HCT116 (cell line): ENCODE results near the gene RASSF9. TPM values are rescaled to one million over a fixed set of nuclear protein-coding genes. Genes with fewer than 3 reads are reported as not detected.

Experiments used
- ATAC-seq: fragments of 200-7000 bp; cut with Tn5 transposase; 2 replicates; pipeline ENCODE4 v1.9.1; 2020; ENCODE audit warnings: mild to moderate bottlenecking, moderate library complexity
- BruUV-seq: library from RNA; stranded (reverse); fragments of 400-500 nt; replicated peaks from 2 replicates; lab custom pipeline; 2021; lab: Mats Ljungman, UMichigan
- CTCF ChIA-PET: fragments of 300-600 bp; sonication (Branson Sonifier 250); formaldehyde crosslinking; loops from one replicate; lab custom pipeline; 2021; ENCODE audit warnings: antibody characterized with exemption; lab: Charles Lee
- POLR2A ChIA-PET: fragments of 300-600, 350-600 bp; sonication (Branson Sonifier 250); formaldehyde crosslinking; loops from one replicate; lab custom pipeline; 2021; ENCODE audit warnings: antibody characterized with exemption; lab: Charles Lee
- RAD21 ChIA-PET, 2 experiments: fragments of 300-600 bp; sonication (Branson Sonifier 250); formaldehyde crosslinking; loops; one replicate each; lab custom pipeline; 2023; ENCODE audit warnings: low total read pairs in 2 of 2; ENCODE audit not compliant: uncharacterized antibody in 2 of 2, unreplicated experiment in 2 of 2, low non-redundant PET in 1 of 2; lab: Charles Lee
- DNase-seq: peaks from one replicate; pipeline ENCODE4 v3.0.0-alpha.2; 2010; ENCODE audit warnings: low read depth, low spot score
- H2AFZ ChIP-seq: fragments of 200-600 bp; shearing (Covaris generic), sonication (generic); 2 replicates; pipeline ENCODE4 v1.6.1; 2017; ENCODE audit warnings: low read depth, mixed run types, mixed read lengths, antibody characterized with exemption, low read length; ENCODE audit not compliant: poor library complexity, severe bottlenecking
- H3K27ac ChIP-seq: 2 replicates; pipeline ENCODE4 v1.5.1; 2012; ENCODE audit warnings: low read depth, low read length
- H3K27me3 ChIP-seq: fragments of 200-600 bp; sonication (generic); 2 replicates; pipeline ENCODE4 v1.6.1; 2016; ENCODE audit warnings: mixed run types, low read length, mixed read lengths; ENCODE audit not compliant: insufficient read depth
- H3K36me3 ChIP-seq, 2 experiments: fragments of 200-500 bp in 1 of 2; fragments of 200-600 bp in 1 of 2; sonication (Bioruptor generic) in 1 of 2; sonication (generic) in 1 of 2; 2 replicates each; pipeline versions ENCODE4 v1.5.1 to v1.6.1; 2014 to 2016; ENCODE audit warnings: low read length in 2 of 2, inconsistent platforms in 1 of 2, mixed read lengths in 1 of 2, mixed run types in 1 of 2; ENCODE audit not compliant: insufficient read depth in 2 of 2, control insufficient read depth in 1 of 2
- H3K4me1 ChIP-seq, 2 experiments: fragments of 200-600 bp in 1 of 2; sonication (generic) in 1 of 2; 2 replicates each; pipeline versions ENCODE4 v1.5.1 to v1.6.1; 2012 to 2017; ENCODE audit warnings: low read length in 2 of 2, inconsistent platforms in 1 of 2, mild to moderate bottlenecking in 1 of 2, mixed read lengths in 1 of 2, mixed run types in 1 of 2, moderate library complexity in 1 of 2; ENCODE audit not compliant: insufficient read depth in 2 of 2, control insufficient read depth in 1 of 2
- H3K4me2 ChIP-seq: fragments of 200-600 bp; sonication (generic); 2 replicates; pipeline ENCODE4 v1.6.1; 2017; ENCODE audit warnings: mixed run types, low read length, mixed read lengths
- H3K4me3 ChIP-seq, 2 experiments: fragments of 200-600 bp in 1 of 2; sonication (generic) in 1 of 2; replicated peaks in 1 of 2; 2 replicates each; pipeline ENCODE4 v1.5.1; 2011 to 2016; ENCODE audit warnings: low read length in 2 of 2, control low read depth in 1 of 2, low read depth in 1 of 2, mild to moderate bottlenecking in 1 of 2, mixed read lengths in 1 of 2, mixed run types in 1 of 2
- H3K79me2 ChIP-seq: fragments of 200-600 bp; sonication (generic); 2 replicates; pipeline ENCODE4 v1.6.1; 2017; ENCODE audit warnings: mild to moderate bottlenecking, mixed run types, low read length, moderate library complexity, mixed read lengths; ENCODE audit not compliant: insufficient read depth
- H3K9ac ChIP-seq: fragments of 200-600 bp; sonication (generic); 2 replicates; pipeline ENCODE4 v1.6.1; 2016; ENCODE audit warnings: low read length, mixed read lengths
- H3K9me2 ChIP-seq: fragments of 200-600 bp; sonication (generic), shearing (Covaris generic); 2 replicates; pipeline ENCODE4 v1.6.1; 2017; ENCODE audit warnings: mixed run types, mild to moderate bottlenecking, moderate library complexity; ENCODE audit not compliant: insufficient read depth
- H3K9me3 ChIP-seq, 2 experiments: fragments of 200-500 bp in 1 of 2; fragments of 200-600 bp in 1 of 2; sonication (Bioruptor generic) in 1 of 2; sonication (generic) in 1 of 2; 2 replicates each; pipeline ENCODE4 v1.6.1; 2014 to 2017; ENCODE audit warnings: low read length in 2 of 2, mixed read lengths in 2 of 2, inconsistent platforms in 1 of 2, low read depth in 1 of 2, mild to moderate bottlenecking in 1 of 2, mixed run types in 1 of 2, moderate library complexity in 1 of 2; ENCODE audit not compliant: control insufficient read depth in 1 of 2, insufficient read depth in 1 of 2
- H4K20me1 ChIP-seq: fragments of 200-600 bp; sonication (generic), shearing (Covaris generic); 2 replicates; pipeline ENCODE4 v1.6.1; 2017; ENCODE audit warnings: mixed run types, mild to moderate bottlenecking, moderate library complexity; ENCODE audit not compliant: insufficient read depth
- CBX3 ChIP-seq: IDR thresholded peaks from 2 replicates; pipeline ENCODE4 v1.6.1; 2012; ENCODE audit warnings: low read depth
- CEBPB ChIP-seq: IDR thresholded peaks from 2 replicates; pipeline ENCODE4 v1.6.1; 2012; ENCODE audit warnings: low read depth
- EGR1 ChIP-seq: IDR thresholded peaks from 2 replicates; pipeline ENCODE4 v1.6.1; 2012; ENCODE audit warnings: low read depth
- FOSL1 ChIP-seq: IDR thresholded peaks from 2 replicates; pipeline ENCODE4 v1.6.1; 2012; ENCODE audit warnings: low read depth
- JUND ChIP-seq: IDR thresholded peaks from 2 replicates; pipeline ENCODE4 v1.6.1; 2012
- POLR2A ChIP-seq: IDR thresholded peaks from 2 replicates; pipeline ENCODE4 v1.7.0; 2011; ENCODE audit warnings: borderline replicate concordance; ENCODE audit not compliant: insufficient read depth, insufficient read length; ENCODE audit errors: extremely low read depth
- POLR2AphosphoS5 ChIP-seq: IDR thresholded peaks from 2 replicates; pipeline ENCODE4 v1.6.1; 2011; ENCODE audit warnings: mild to moderate bottlenecking, low read depth, low read length, moderate library complexity
- RAD21 ChIP-seq: IDR thresholded peaks from 2 replicates; pipeline ENCODE4 v1.6.1; 2012; ENCODE audit warnings: low read depth, mild to moderate bottlenecking
- SIN3A ChIP-seq: IDR thresholded peaks from 2 replicates; pipeline ENCODE4 v1.6.1; 2012; ENCODE audit warnings: low read depth
- SP1 ChIP-seq: IDR thresholded peaks from 2 replicates; pipeline ENCODE4 v1.6.1; 2012; ENCODE audit warnings: low read depth
- SRF ChIP-seq: IDR thresholded peaks from 2 replicates; pipeline ENCODE4 v1.6.1; 2012; ENCODE audit warnings: low read depth
- TCF7L2 ChIP-seq: IDR thresholded peaks from 2 replicates; pipeline ENCODE4 v1.7.0; 2011; ENCODE audit warnings: borderline replicate concordance, inconsistent platforms; ENCODE audit not compliant: insufficient read depth, insufficient read length; ENCODE audit errors: extremely low read depth
- YY1 ChIP-seq: IDR thresholded peaks from 2 replicates; pipeline ENCODE4 v1.6.1; 2011; ENCODE audit warnings: low read length, low read depth, moderate library complexity, mild to moderate bottlenecking; ENCODE audit not compliant: insufficient replicate concordance; ENCODE audit errors: extremely low read depth
- ZFX ChIP-seq: fragments of 450-650 bp; IDR thresholded peaks from 2 replicates; pipeline ENCODE4 v1.6.1; 2017
- ZNF274 ChIP-seq: fragments of 200-500 bp; sonication (Bioruptor generic); IDR thresholded peaks from 2 replicates; pipeline ENCODE4 v1.6.1; 2014; ENCODE audit warnings: mild to moderate bottlenecking, low read depth, low read length, inconsistent platforms
- intact Hi-C: fragments of 100-400 bp; cut with micrococcal nuclease; formaldehyde crosslinking; loops from 2 replicates; pipeline ENCODE4 v1.10.0; 2022
- total RNA-seq: library from RNA; stranded (reverse); gene quantifications from one replicate; pipeline ENCODE4 v1.2.1, GENCODE V29; 2021; ENCODE audit not compliant: unreplicated experiment
- TF ChIP-seq, protein P1 (sequence below): IDR thresholded peaks from 2 replicates; pipeline ENCODE4 v1.6.1; 2012
- TF ChIP-seq, protein P2 (sequence below), 3 experiments: fragments of 200-600 bp in 1 of 3; sonication (generic) in 1 of 3; IDR thresholded peaks in 2 of 3; conservative IDR thresholded peaks in 1 of 3; 2 replicates each; pipeline ENCODE4 v1.5.1; 2012 to 2017; ENCODE audit warnings: low read depth in 2 of 3, low read length in 2 of 3, antibody characterized with exemption in 1 of 3, borderline replicate concordance in 1 of 3, control low read depth in 1 of 3, mild to moderate bottlenecking in 1 of 3, mixed read lengths in 1 of 3, mixed run types in 1 of 3, moderate library complexity in 1 of 3; ENCODE audit not compliant: insufficient read depth in 1 of 3
- TF ChIP-seq, protein P3 (sequence below): IDR thresholded peaks from 2 replicates; pipeline ENCODE4 v1.6.1; 2012
- TF ChIP-seq, protein P4 (sequence below): IDR thresholded peaks from 2 replicates; pipeline ENCODE4 v1.6.1; 2011; ENCODE audit warnings: mild to moderate bottlenecking, low read length, moderate library complexity; ENCODE audit not compliant: insufficient replicate concordance; ENCODE audit errors: extremely low read depth
- TF ChIP-seq, protein P5 (sequence below): IDR thresholded peaks from 2 replicates; pipeline ENCODE4 v1.6.1; 2012; ENCODE audit warnings: low read depth

RASSF9 gene
- total RNA-seq, 1 experiment from 2014 or later: not detected

DNA sequence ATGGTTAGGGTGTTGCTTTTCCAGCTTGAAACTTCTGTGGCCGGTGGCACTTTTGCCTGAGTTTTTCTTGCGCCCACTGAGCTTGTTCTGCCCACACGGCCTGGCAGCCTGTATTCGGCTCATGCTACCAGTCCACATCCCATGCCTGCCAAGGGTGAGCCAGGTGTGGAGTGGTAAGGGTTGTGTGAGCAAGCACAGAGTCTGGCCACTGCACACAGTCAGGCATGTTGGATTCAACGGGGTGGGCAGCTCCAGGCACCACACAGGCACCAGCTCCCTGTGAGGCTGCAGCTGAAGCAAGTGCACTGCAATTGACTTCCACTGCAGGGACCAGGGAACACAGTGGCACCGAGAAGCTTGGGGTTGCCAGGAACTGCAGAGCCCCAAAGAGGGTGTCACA lies 19.1 kb upstream of the RASSF9 start:
- RAD21 ChIA-PET: no interaction called here
- ATAC-seq: no peak
- no peaks in the 10 kb centered on the region for H3K9me2 ChIP-seq
- no peaks in the 10 kb centered on the region for H3K36me3 ChIP-seq
- no peaks in the 10 kb centered on the region for H3K4me1 ChIP-seq
- H3K9me3 ChIP-seq: no peaks in the 10 kb centered on the region
- H3K79me2 ChIP-seq: no peaks in the 10 kb centered on the region
- no peak overlapping the region for H3K4me3 ChIP-seq
- intact Hi-C loops: no loop called here
- no peak overlapping the region for H3K9ac ChIP-seq
- no peak overlapping the region for H3K4me2 ChIP-seq
- TF ChIP-seq, protein P1, sequence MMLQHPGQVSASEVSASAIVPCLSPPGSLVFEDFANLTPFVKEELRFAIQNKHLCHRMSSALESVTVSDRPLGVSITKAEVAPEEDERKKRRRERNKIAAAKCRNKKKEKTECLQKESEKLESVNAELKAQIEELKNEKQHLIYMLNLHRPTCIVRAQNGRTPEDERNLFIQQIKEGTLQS: no peak
- TF ChIP-seq CEBPB (no peak), TCF7L2 (no peak), ZFX (no peak), SP1 (no peak), SRF (no peak), RAD21 (no peak), FOSL1 (no peak), EGR1 (no peak), POLR2A (no peak), JUND (no peak), SIN3A (no peak), ZNF274 (no peak), CBX3 (no peak), YY1 (no peak), POLR2AphosphoS5 (no peak)
- TF ChIP-seq, protein P2, sequence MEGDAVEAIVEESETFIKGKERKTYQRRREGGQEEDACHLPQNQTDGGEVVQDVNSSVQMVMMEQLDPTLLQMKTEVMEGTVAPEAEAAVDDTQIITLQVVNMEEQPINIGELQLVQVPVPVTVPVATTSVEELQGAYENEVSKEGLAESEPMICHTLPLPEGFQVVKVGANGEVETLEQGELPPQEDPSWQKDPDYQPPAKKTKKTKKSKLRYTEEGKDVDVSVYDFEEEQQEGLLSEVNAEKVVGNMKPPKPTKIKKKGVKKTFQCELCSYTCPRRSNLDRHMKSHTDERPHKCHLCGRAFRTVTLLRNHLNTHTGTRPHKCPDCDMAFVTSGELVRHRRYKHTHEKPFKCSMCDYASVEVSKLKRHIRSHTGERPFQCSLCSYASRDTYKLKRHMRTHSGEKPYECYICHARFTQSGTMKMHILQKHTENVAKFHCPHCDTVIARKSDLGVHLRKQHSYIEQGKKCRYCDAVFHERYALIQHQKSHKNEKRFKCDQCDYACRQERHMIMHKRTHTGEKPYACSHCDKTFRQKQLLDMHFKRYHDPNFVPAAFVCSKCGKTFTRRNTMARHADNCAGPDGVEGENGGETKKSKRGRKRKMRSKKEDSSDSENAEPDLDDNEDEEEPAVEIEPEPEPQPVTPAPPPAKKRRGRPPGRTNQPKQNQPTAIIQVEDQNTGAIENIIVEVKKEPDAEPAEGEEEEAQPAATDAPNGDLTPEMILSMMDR (IDR thresholded peaks at IDR 0.05 in 2 of 3, conservative IDR thresholded peaks at IDR 0.05 in 1 of 3; ENCODE audit: borderline replicate concordance in 1 of 3, insufficient read depth in 1 of 3, low read depth in 2 of 3, low read length in 2 of 3): no peak
- TF ChIP-seq, protein P3, sequence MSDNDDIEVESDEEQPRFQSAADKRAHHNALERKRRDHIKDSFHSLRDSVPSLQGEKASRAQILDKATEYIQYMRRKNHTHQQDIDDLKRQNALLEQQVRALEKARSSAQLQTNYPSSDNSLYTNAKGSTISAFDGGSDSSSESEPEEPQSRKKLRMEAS: no peak
- TF ChIP-seq, protein P4, sequence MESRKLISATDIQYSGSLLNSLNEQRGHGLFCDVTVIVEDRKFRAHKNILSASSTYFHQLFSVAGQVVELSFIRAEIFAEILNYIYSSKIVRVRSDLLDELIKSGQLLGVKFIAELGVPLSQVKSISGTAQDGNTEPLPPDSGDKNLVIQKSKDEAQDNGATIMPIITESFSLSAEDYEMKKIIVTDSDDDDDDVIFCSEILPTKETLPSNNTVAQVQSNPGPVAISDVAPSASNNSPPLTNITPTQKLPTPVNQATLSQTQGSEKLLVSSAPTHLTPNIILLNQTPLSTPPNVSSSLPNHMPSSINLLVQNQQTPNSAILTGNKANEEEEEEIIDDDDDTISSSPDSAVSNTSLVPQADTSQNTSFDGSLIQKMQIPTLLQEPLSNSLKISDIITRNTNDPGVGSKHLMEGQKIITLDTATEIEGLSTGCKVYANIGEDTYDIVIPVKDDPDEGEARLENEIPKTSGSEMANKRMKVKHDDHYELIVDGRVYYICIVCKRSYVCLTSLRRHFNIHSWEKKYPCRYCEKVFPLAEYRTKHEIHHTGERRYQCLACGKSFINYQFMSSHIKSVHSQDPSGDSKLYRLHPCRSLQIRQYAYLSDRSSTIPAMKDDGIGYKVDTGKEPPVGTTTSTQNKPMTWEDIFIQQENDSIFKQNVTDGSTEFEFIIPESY: no peak
- TF ChIP-seq, protein P5, sequence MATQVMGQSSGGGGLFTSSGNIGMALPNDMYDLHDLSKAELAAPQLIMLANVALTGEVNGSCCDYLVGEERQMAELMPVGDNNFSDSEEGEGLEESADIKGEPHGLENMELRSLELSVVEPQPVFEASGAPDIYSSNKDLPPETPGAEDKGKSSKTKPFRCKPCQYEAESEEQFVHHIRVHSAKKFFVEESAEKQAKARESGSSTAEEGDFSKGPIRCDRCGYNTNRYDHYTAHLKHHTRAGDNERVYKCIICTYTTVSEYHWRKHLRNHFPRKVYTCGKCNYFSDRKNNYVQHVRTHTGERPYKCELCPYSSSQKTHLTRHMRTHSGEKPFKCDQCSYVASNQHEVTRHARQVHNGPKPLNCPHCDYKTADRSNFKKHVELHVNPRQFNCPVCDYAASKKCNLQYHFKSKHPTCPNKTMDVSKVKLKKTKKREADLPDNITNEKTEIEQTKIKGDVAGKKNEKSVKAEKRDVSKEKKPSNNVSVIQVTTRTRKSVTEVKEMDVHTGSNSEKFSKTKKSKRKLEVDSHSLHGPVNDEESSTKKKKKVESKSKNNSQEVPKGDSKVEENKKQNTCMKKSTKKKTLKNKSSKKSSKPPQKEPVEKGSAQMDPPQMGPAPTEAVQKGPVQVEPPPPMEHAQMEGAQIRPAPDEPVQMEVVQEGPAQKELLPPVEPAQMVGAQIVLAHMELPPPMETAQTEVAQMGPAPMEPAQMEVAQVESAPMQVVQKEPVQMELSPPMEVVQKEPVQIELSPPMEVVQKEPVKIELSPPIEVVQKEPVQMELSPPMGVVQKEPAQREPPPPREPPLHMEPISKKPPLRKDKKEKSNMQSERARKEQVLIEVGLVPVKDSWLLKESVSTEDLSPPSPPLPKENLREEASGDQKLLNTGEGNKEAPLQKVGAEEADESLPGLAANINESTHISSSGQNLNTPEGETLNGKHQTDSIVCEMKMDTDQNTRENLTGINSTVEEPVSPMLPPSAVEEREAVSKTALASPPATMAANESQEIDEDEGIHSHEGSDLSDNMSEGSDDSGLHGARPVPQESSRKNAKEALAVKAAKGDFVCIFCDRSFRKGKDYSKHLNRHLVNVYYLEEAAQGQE: no peak
- no peaks in the 10 kb centered on the region for H3K27me3 ChIP-seq
- CTCF ChIA-PET: interaction anchor here (1.0 to 3.1 kb wide), 2 partner anchors 13 to 15 kb away, joined by 3 to 18 read pairs; no protein-coding TSS in a partner anchor
- H4K20me1 ChIP-seq: no peaks in the 10 kb centered on the region
- H2AFZ ChIP-seq: no peak overlapping the region
- POLR2A ChIA-PET: interaction anchor here (1.3 kb wide), 1 partner anchor 10 kb away, joined by 3 read pairs; no protein-coding TSS in a partner anchor
- no TSS peak for BruUV-seq
- no peak overlapping the region for H3K27ac ChIP-seq
- no peak for DNase-seq
